Measurements from ENCODE around the gene GSTM3. TPM values are rescaled to one million over a fixed set of nuclear protein-coding genes. Genes with fewer than 3 reads are reported as not detected.

The GSTM3 gene
- total and polyA plus RNA-seq, 4 donors, result 17.9 to 146 (median 66.1) TPM

GRCh38 chr1:109786112-109786480 lies 45.3 kb upstream of the GSTM3 start:
- H3K4me3 ChIP-seq (ENCODE audit: low read length in 2 of 2), result no peak overlapping the region
- no peaks in the 10 kb centered on the region for H3K9me3 ChIP-seq (ENCODE audit: control insufficient read depth, low read length)
- intact Hi-C loops (cut with DNase I), result loop anchor here in 1 of 2 donors (5.0 kb wide), 2 partner anchors 36 to 126 kb away; partner anchors contain the start of gene CSF1
- DNase-seq (peak; percentile 15 to 54), ATAC-seq (ENCODE audit: low FRiP score) (no peak)
- no peaks in the 10 kb centered on the region for H3K36me3 ChIP-seq (ENCODE audit: control insufficient read depth in 1 of 2, insufficient read depth in 2 of 2, low read length in 1 of 2)
- H3K4me1 ChIP-seq (ENCODE audit: control insufficient read depth in 1 of 2, insufficient read depth in 2 of 2, low read length in 2 of 2), result peaks cover 0 to 4% of the 10 kb centered on the region in 2 donors
- H3K27ac ChIP-seq (ENCODE audit: low read depth in 1 of 2, low read length in 2 of 2), result no peak overlapping the region
- H3K27me3 ChIP-seq (ENCODE audit: control insufficient read depth in 1 of 2, insufficient read depth in 2 of 2, low read length in 1 of 2), result no peaks in the 10 kb centered on the region
- 85 to 90% methylated on average over 5 of the region's 5 CpGs for WGBS, 2 donors

DNA sequence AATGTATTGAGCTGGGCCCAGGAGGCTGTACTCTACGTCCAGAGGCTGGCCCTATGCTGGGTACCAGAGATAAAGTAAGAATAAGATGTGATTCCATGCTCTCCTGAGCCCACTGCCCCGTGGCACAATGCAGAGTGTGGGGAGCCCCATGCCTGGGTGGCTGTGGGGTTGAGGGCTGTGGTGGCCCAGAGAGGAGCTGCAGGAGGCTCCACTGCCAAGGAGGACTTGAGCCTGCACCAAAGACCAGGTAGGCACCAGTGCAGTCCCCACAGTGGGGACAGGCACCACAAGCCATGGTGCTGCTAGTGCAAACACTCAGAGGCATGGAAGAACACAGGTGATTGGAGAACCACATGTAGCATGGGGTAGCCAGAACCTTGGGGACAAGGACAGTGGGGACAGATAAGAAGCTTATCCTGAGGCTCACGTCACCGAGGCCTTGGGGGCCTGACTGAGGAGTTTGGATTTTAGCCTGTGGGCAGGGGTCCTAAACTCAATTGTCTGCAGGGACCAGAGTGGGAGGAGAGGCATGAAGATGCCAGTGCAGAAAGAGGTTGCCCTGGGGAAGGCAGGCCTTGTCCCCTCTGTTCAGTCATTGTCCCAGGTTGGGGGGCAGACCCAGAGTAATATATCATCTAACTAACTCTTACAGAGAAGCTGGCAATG lies 44.7 kb upstream of the GSTM3 start:
- Histone ChIP-seq H3K4me1 (ENCODE audit: control insufficient read depth in 1 of 2, insufficient read depth in 2 of 2, low read length in 2 of 2) (peaks cover 0 to 4% of the 10 kb centered on the region in 2 donors), H3K9me3 (ENCODE audit: control insufficient read depth, low read length) (no peaks in the 10 kb centered on the region), H3K27me3 (ENCODE audit: control insufficient read depth in 1 of 2, insufficient read depth in 2 of 2, low read length in 1 of 2) (no peaks in the 10 kb centered on the region), H3K4me3 (ENCODE audit: low read length in 2 of 2) (no peak overlapping the region), H3K27ac (ENCODE audit: low read depth in 1 of 2, low read length in 2 of 2) (no peak overlapping the region), H3K36me3 (ENCODE audit: control insufficient read depth in 1 of 2, insufficient read depth in 2 of 2, low read length in 1 of 2) (no peaks in the 10 kb centered on the region)
- DNase-seq (peak in 1 of 2 donors; percentile 72), ATAC-seq (ENCODE audit: low FRiP score) (no peak)
- intact Hi-C loops (cut with DNase I), result loop anchor here in 1 of 2 donors (5.0 kb wide), 2 partner anchors 37 to 127 kb away; partner anchors contain the start of gene CSF1
- 87 to 92% methylated on average over 4 of the region's 4 CpGs for WGBS, 2 donors

DNA sequence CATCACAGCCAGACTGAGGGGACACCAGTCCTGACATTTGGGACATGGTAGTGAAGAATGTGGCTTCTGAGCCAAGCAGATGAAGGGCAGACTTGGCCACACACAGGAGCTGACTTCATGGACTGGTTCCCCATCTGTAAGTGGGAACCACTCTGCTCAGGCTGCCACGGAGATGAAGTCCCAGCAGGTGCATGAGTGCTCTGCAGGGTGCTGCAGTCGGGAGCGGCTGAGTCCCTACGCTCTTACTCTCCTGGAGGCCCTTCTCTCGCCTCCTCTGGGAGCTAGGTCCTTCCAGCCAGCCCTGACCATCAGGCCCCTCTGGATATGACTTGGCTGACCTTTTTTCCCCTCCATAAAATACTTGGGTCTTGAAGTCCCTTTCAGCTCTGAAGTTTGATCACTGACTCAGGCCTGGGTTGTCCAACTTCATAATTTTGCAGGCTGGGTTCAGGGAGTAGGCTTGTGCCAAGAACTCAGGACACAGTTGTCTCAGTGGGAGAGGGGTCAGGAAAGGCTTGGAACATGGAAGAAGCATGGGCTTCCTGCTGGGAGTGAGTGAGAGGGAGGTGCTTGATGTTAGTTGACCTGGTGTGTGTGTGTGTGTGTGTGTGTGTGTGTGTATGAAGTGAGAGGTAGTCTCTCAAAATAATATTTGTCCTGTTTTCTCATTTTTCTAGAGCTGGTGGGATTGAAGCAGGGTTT lies 43.9 kb upstream of the GSTM3 start:
- ATAC-seq (ENCODE audit: low FRiP score) (no peak), DNase-seq (peak in 1 of 2 donors; percentile 49)
- H3K4me1 ChIP-seq (ENCODE audit: control insufficient read depth in 1 of 2, insufficient read depth in 2 of 2, low read length in 2 of 2), result peaks cover 0 to 4% of the 10 kb centered on the region in 2 donors
- H3K36me3 ChIP-seq (ENCODE audit: control insufficient read depth in 1 of 2, insufficient read depth in 2 of 2, low read length in 1 of 2), result no peaks in the 10 kb centered on the region
- WGBS, 2 donors, result 95% methylated on average over 5 of the region's 5 CpGs
- no peak overlapping the region for H3K27ac ChIP-seq (ENCODE audit: low read depth in 1 of 2, low read length in 2 of 2)
- no peaks in the 10 kb centered on the region for H3K27me3 ChIP-seq (ENCODE audit: control insufficient read depth in 1 of 2, insufficient read depth in 2 of 2, low read length in 1 of 2)
- no peak overlapping the region for H3K4me3 ChIP-seq (ENCODE audit: low read length in 2 of 2)
- intact Hi-C loops (cut with DNase I), result loop anchor here (5.0 kb wide), 3 partner anchors 38 to 128 kb away; partner anchors contain the start of gene CSF1 (in 2 of the 2)
- no peaks in the 10 kb centered on the region for H3K9me3 ChIP-seq (ENCODE audit: control insufficient read depth, low read length)

DNA sequence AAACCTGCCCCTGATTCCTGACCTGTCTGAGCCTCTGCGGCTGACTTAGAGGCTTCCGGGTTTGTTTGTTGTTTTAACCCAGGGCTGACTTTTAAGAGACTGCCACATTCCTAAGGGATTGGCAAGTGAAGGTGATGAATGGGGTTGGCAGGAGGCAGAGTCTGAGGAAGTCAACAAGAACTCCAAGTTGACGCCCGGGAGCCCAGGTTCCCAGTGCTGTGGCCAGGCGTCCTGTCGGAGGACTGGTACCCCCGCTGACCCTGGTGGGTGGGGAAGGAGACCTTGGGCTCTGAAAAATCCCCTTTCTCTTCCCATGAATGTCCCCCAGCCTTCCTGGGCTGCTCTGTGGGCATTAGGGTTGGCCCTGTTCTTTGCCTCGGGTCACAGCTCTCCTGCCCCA lies 42.6 kb upstream of the GSTM3 start:
- Histone ChIP-seq H3K36me3 (ENCODE audit: control insufficient read depth in 1 of 2, insufficient read depth in 2 of 2, low read length in 1 of 2) (no peaks in the 10 kb centered on the region), H3K4me3 (ENCODE audit: low read length in 2 of 2) (no peak overlapping the region), H3K27ac (ENCODE audit: low read depth in 1 of 2, low read length in 2 of 2) (peak overlapping the region in 1 of 2 donors; percentile 60), H3K9me3 (ENCODE audit: control insufficient read depth, low read length) (no peaks in the 10 kb centered on the region), H3K27me3 (ENCODE audit: control insufficient read depth in 1 of 2, insufficient read depth in 2 of 2, low read length in 1 of 2) (no peaks in the 10 kb centered on the region), H3K4me1 (ENCODE audit: control insufficient read depth in 1 of 2, insufficient read depth in 2 of 2, low read length in 2 of 2) (peaks cover 0 to 4% of the 10 kb centered on the region in 2 donors)
- peak; percentile 70 for ATAC-seq (ENCODE audit: low FRiP score)
- peak; percentile 81 to 86 for DNase-seq
- intact Hi-C loops (cut with DNase I), result loop anchor here (5.0 kb wide), 3 partner anchors 39 to 129 kb away; partner anchors contain the start of gene CSF1 (in 1 of the 2)
- 4 to 9% methylated on average over 8 of the region's 8 CpGs for WGBS, 2 donors

GRCh38 chr1:109782927-109783326 lies 42.1 kb upstream of the GSTM3 start:
- peak overlapping the region; percentile 45 to 60 for H3K27ac ChIP-seq (ENCODE audit: low read depth in 1 of 2, low read length in 2 of 2)
- intact Hi-C loops (cut with DNase I), result loop anchor here (5.0 kb wide), 3 partner anchors 39 to 129 kb away; partner anchors contain the start of gene CSF1 (in 1 of the 2)
- DNase-seq, result peak in 1 of 2 donors; percentile 71

GRCh38 chr1:109782514-109782913 lies 41.7 kb upstream of the GSTM3 start:
- H3K4me1 ChIP-seq (ENCODE audit: control insufficient read depth in 1 of 2, insufficient read depth in 2 of 2, low read length in 2 of 2), result peaks cover 0 to 4% of the 10 kb centered on the region in 2 donors
- H3K36me3 ChIP-seq (ENCODE audit: control insufficient read depth in 1 of 2, insufficient read depth in 2 of 2, low read length in 1 of 2), result no peaks in the 10 kb centered on the region
- no peak overlapping the region for H3K4me3 ChIP-seq (ENCODE audit: low read length in 2 of 2)
- H3K9me3 ChIP-seq (ENCODE audit: control insufficient read depth, low read length), result no peaks in the 10 kb centered on the region
- no peak for ATAC-seq (ENCODE audit: low FRiP score)
- intact Hi-C loops (cut with DNase I), result loop anchor here (5.0 kb wide), 3 partner anchors 40 to 130 kb away; partner anchors contain the start of gene CSF1 (in 1 of the 2)
- WGBS, 2 donors, result 92 to 97% methylated on average over 1 of the region's 1 CpG
- H3K27me3 ChIP-seq (ENCODE audit: control insufficient read depth in 1 of 2, insufficient read depth in 2 of 2, low read length in 1 of 2), result no peaks in the 10 kb centered on the region
- H3K27ac ChIP-seq (ENCODE audit: low read depth in 1 of 2, low read length in 2 of 2), result peak overlapping the region; percentile 49 to 60
- DNase-seq, result peak; percentile 51 to 57

More at GRCh38 chr1:109782927-109783326, 42.1 kb upstream of the GSTM3 start:
- Histone ChIP-seq H3K4me3 (ENCODE audit: low read length in 2 of 2) (no peak overlapping the region), H3K27me3 (ENCODE audit: control insufficient read depth in 1 of 2, insufficient read depth in 2 of 2, low read length in 1 of 2) (no peaks in the 10 kb centered on the region), H3K36me3 (ENCODE audit: control insufficient read depth in 1 of 2, insufficient read depth in 2 of 2, low read length in 1 of 2) (no peaks in the 10 kb centered on the region), H3K4me1 (ENCODE audit: control insufficient read depth in 1 of 2, insufficient read depth in 2 of 2, low read length in 2 of 2) (peaks cover 0 to 4% of the 10 kb centered on the region in 2 donors), H3K9me3 (ENCODE audit: control insufficient read depth, low read length) (no peaks in the 10 kb centered on the region)
- ATAC-seq (ENCODE audit: low FRiP score), result no peak
- 71 to 83% methylated on average over 4 of the region's 4 CpGs for WGBS, 2 donors

DNA sequence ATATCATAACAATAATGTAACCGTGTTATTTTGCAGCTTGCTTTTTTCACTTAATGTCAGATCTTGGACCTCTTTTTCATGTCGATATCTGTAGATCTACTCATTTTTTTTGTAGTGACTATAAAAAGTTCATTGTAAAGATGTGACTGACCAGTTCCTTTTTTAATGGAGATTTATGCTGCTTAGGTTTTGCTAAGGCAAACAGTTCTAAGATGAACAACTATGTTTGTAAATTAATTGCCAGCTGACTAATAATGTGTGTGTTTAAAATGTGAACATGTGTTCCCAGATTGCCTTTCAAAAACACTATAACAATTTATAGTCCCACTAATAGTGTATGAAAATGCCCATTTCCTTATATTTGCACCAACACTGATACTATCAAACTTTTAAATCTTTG lies 41.0 kb upstream of the GSTM3 start:
- H3K4me1 ChIP-seq (ENCODE audit: control insufficient read depth in 1 of 2, insufficient read depth in 2 of 2, low read length in 2 of 2), result peaks cover 0 to 4% of the 10 kb centered on the region in 2 donors
- H3K27me3 ChIP-seq (ENCODE audit: control insufficient read depth in 1 of 2, insufficient read depth in 2 of 2, low read length in 1 of 2), result no peaks in the 10 kb centered on the region
- DNase-seq (no peak), ATAC-seq (ENCODE audit: low FRiP score) (no peak)
- no peaks in the 10 kb centered on the region for H3K36me3 ChIP-seq (ENCODE audit: control insufficient read depth in 1 of 2, insufficient read depth in 2 of 2, low read length in 1 of 2)
- H3K27ac ChIP-seq (ENCODE audit: low read depth in 1 of 2, low read length in 2 of 2), result no peak overlapping the region
- WGBS, 2 donors, result 85 to 91% methylated on average over 2 of the region's 2 CpGs
- intact Hi-C loops (cut with DNase I), result loop anchor here (5.0 kb wide), 3 partner anchors 40 to 130 kb away; partner anchors contain the start of gene CSF1 (in 1 of the 2)
- H3K4me3 ChIP-seq (ENCODE audit: low read length in 2 of 2), result no peak overlapping the region
- H3K9me3 ChIP-seq (ENCODE audit: control insufficient read depth, low read length), result no peaks in the 10 kb centered on the region

- intact Hi-C loops (cut with DNase I), result loop anchor here (5.0 kb wide), 3 partner anchors 41 to 131 kb away; partner anchors contain the start of gene CSF1 (in 1 of the 2)
- Histone ChIP-seq H3K4me3 (ENCODE audit: low read length in 2 of 2) (no peak overlapping the region), H3K36me3 (ENCODE audit: control insufficient read depth in 1 of 2, insufficient read depth in 2 of 2, low read length in 1 of 2) (no peaks in the 10 kb centered on the region), H3K4me1 (ENCODE audit: control insufficient read depth in 1 of 2, insufficient read depth in 2 of 2, low read length in 2 of 2) (peaks cover 0 to 4% of the 10 kb centered on the region in 2 donors), H3K9me3 (ENCODE audit: control insufficient read depth, low read length) (no peaks in the 10 kb centered on the region), H3K27me3 (ENCODE audit: control insufficient read depth in 1 of 2, insufficient read depth in 2 of 2, low read length in 1 of 2) (no peaks in the 10 kb centered on the region), H3K27ac (ENCODE audit: low read depth in 1 of 2, low read length in 2 of 2) (no peak overlapping the region)
- 97 to 100% methylated on average over 1 of the region's 1 CpG for WGBS, 2 donors
- ATAC-seq (ENCODE audit: low FRiP score), result no peak
- no peak for DNase-seq
These were observed 40.1 kb upstream of the GSTM3 start for GRCh38 chr1:109780982-109781381.

Data from aorta (tissue), 5 donors.